Mucosa of rectum (tissue), 2 donors: ENCODE measurements around the gene OR2C3.

Experiments used
- H3K27ac ChIP-seq, 2 donors: one replicate each; pipeline ENCODE4 v1.7.0; 2013; ENCODE audit warnings: inconsistent platforms in 2 of 2, low read depth in 2 of 2, low read length in 2 of 2
- H3K27me3 ChIP-seq, 2 donors: one replicate each; pipeline ENCODE4 v1.7.0; 2013; ENCODE audit warnings: low read length in 2 of 2; ENCODE audit not compliant: control insufficient read depth in 2 of 2, insufficient read depth in 2 of 2
- H3K36me3 ChIP-seq, 2 donors: one replicate each; pipeline ENCODE4 v1.7.0; 2013; ENCODE audit warnings: low read length in 2 of 2; ENCODE audit not compliant: control insufficient read depth in 2 of 2, insufficient read depth in 2 of 2
- H3K4me1 ChIP-seq, 2 donors: one replicate each; pipeline ENCODE4 v1.7.0; 2013; ENCODE audit warnings: low read length in 2 of 2, mild to moderate bottlenecking in 1 of 2; ENCODE audit not compliant: control insufficient read depth in 2 of 2, insufficient read depth in 2 of 2
- H3K4me3 ChIP-seq, 2 donors: one replicate each; pipeline ENCODE4 v1.7.0; 2013; ENCODE audit warnings: low read length in 2 of 2
- H3K9ac ChIP-seq, 2 donors: one replicate each; pipeline ENCODE4 v1.7.0; 2013; ENCODE audit warnings: low read length in 2 of 2, low read depth in 1 of 2, mild to moderate bottlenecking in 1 of 2
- H3K9me3 ChIP-seq, 2 donors: one replicate each; pipeline ENCODE4 v1.7.0; 2013; ENCODE audit warnings: low read length in 2 of 2; ENCODE audit not compliant: control insufficient read depth in 2 of 2
- donor health status: healthy.
- donor health status: Normal muscosa, but diverticular disease.

The OR2C3 gene

GRCh38 chr1:247536340-247536739 is at the start of gene OR2C3:
TSS of gene OR2C3 (minus strand) at chr1:247536440. CDS start at chr1:247532511, 3,929 bp downstream.
- Histone ChIP-seq H3K36me3 (no peaks in the 10 kb centered on the region), H3K9me3 (no peaks in the 10 kb centered on the region), H3K27ac (no peak within 1 kb of the TSS), H3K4me1 (no peaks in the 10 kb centered on the region), H3K4me3 (no peak within 1 kb of the TSS), H3K27me3 (no peaks in the 10 kb centered on the region), H3K9ac (no peak within 1 kb of the TSS)

- no peaks in the 10 kb centered on the region for H3K9me3 ChIP-seq
- no peak overlapping the region for H3K9ac ChIP-seq
- no peaks in the 10 kb centered on the region for H3K4me1 ChIP-seq
- H3K36me3 ChIP-seq = no peaks in the 10 kb centered on the region
- H3K27ac ChIP-seq = no peak overlapping the region
- H3K27me3 ChIP-seq = no peaks in the 10 kb centered on the region
- H3K4me3 ChIP-seq = no peak overlapping the region
Measured at GRCh38 chr1:247578946-247579460, 42.8 kb upstream of the OR2C3 start.

- H3K9ac ChIP-seq = no peak overlapping the region
- no peaks in the 10 kb centered on the region for H3K36me3 ChIP-seq
- H3K4me3 ChIP-seq = no peak overlapping the region
- no peaks in the 10 kb centered on the region for H3K27me3 ChIP-seq
- no peaks in the 10 kb centered on the region for H3K4me1 ChIP-seq
- H3K27ac ChIP-seq = no peak overlapping the region
- H3K9me3 ChIP-seq = no peaks in the 10 kb centered on the region
Measured at GRCh38 chr1:247576514-247576913, 40.3 kb upstream of the OR2C3 start.

- H3K36me3 ChIP-seq = no peaks in the 10 kb centered on the region
- H3K27ac ChIP-seq = no peak overlapping the region
- H3K9ac ChIP-seq = no peak overlapping the region
- no peaks in the 10 kb centered on the region for H3K4me1 ChIP-seq
- no peaks in the 10 kb centered on the region for H3K27me3 ChIP-seq
- no peaks in the 10 kb centered on the region for H3K9me3 ChIP-seq
- H3K4me3 ChIP-seq = no peak overlapping the region
Measured at GRCh38 chr1:247574664-247575063, 38.4 kb upstream of the OR2C3 start.

- no peaks in the 10 kb centered on the region for H3K9me3 ChIP-seq
- no peak overlapping the region for H3K9ac ChIP-seq
- no peaks in the 10 kb centered on the region for H3K27me3 ChIP-seq
- H3K4me3 ChIP-seq = no peak overlapping the region
- H3K4me1 ChIP-seq = no peaks in the 10 kb centered on the region
- no peaks in the 10 kb centered on the region for H3K36me3 ChIP-seq
- no peak overlapping the region for H3K27ac ChIP-seq
Measured at GRCh38 chr1:247574236-247574635, 38.0 kb upstream of the OR2C3 start.

- Histone ChIP-seq H3K9ac (no peak overlapping the region), H3K27me3 (no peaks in the 10 kb centered on the region), H3K4me1 (no peaks in the 10 kb centered on the region), H3K9me3 (no peaks in the 10 kb centered on the region), H3K4me3 (no peak overlapping the region), H3K36me3 (no peaks in the 10 kb centered on the region), H3K27ac (no peak overlapping the region)
Measured at GRCh38 chr1:247562198-247562597, 26.0 kb upstream of the OR2C3 start.

GRCh38 chr1:247561711-247562110 is 25.5 kb upstream of the OR2C3 start:
- Histone ChIP-seq H3K27ac (no peak overlapping the region), H3K9ac (no peak overlapping the region), H3K4me3 (no peak overlapping the region), H3K36me3 (no peaks in the 10 kb centered on the region), H3K9me3 (no peaks in the 10 kb centered on the region), H3K4me1 (no peaks in the 10 kb centered on the region), H3K27me3 (no peaks in the 10 kb centered on the region)

- no peak overlapping the region for H3K27ac ChIP-seq
- H3K4me3 ChIP-seq = no peak overlapping the region
- no peaks in the 10 kb centered on the region for H3K27me3 ChIP-seq
- no peak overlapping the region for H3K9ac ChIP-seq
- no peaks in the 10 kb centered on the region for H3K4me1 ChIP-seq
- H3K36me3 ChIP-seq = no peaks in the 10 kb centered on the region
- no peaks in the 10 kb centered on the region for H3K9me3 ChIP-seq
Measured at GRCh38 chr1:247557926-247558674, 21.9 kb upstream of the OR2C3 start.

- no peaks in the 10 kb centered on the region for H3K36me3 ChIP-seq
- no peak overlapping the region for H3K27ac ChIP-seq
- no peaks in the 10 kb centered on the region for H3K4me1 ChIP-seq
- H3K4me3 ChIP-seq = no peak overlapping the region
- no peaks in the 10 kb centered on the region for H3K27me3 ChIP-seq
- no peaks in the 10 kb centered on the region for H3K9me3 ChIP-seq
- H3K9ac ChIP-seq = no peak overlapping the region
Measured at GRCh38 chr1:247552231-247552630, 16.0 kb upstream of the OR2C3 start.

GRCh38 chr1:247551721-247552120 is 15.5 kb upstream of the OR2C3 start:
- H3K4me3 ChIP-seq = no peak overlapping the region
- no peak overlapping the region for H3K9ac ChIP-seq
- no peaks in the 10 kb centered on the region for H3K27me3 ChIP-seq
- no peaks in the 10 kb centered on the region for H3K36me3 ChIP-seq
- H3K27ac ChIP-seq = no peak overlapping the region
- no peaks in the 10 kb centered on the region for H3K9me3 ChIP-seq
- no peaks in the 10 kb centered on the region for H3K4me1 ChIP-seq
